GM19395 (cell line): ENCODE data around the gene CMAS.
"Not testable (repeated sequence)": the region's sequence is repeated elsewhere in the genome, so short reads cannot be mapped to it uniquely, and the experiment has no call there.

Source experiments
- ATAC-seq: cut with Tn5 transposase; IDR thresholded peaks from one replicate; pipeline ENCODE4 v1.9.1; 2021; ENCODE audit warnings: mild to moderate bottlenecking, moderate library complexity; ENCODE audit not compliant: unreplicated experiment

The CMAS gene

DNA sequence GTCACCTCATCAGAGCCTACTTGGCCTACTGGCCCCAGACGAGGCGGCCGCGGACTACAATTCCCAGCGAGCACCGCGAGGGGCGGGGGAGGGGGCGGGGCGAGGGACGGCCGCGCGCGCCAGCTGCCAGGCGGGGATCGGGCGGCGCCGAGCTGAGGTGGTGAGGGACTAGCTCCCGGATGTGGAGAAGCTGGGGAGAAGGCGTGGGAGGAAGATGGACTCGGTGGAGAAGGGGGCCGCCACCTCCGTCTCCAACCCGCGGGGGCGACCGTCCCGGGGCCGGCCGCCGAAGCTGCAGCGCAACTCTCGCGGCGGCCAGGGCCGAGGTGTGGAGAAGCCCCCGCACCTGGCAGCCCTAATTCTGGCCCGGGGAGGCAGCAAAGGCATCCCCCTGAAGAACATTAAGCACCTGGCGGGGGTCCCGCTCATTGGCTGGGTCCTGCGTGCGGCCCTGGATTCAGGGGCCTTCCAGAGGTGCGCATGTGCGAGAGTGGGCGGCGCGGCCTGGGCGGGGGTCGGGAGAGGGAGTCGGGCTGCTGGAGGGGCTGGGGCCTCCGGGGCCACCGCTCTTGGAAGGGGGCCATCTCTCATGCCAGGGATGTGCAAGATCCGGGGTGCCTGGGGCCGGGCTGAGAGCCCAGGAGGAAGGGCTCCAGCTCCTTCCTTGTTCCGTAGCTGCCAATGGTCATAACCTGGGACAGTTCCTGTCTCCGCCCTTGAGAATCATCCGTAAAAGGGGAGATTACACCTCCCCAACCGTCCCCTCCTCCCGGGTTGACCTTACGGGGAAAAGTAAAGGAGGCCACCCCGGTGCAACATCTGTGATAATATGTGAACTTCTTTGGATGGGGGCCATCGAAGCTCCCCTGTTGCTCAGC lies at the start of gene CMAS:
TSS of gene CMAS (plus strand) at position 129 of the 878 bp plus-strand sequence. CDS start at position 215, 86 bp downstream.
- peak; percentile 84 for ATAC-seq

- ATAC-seq: no peak
Measured at GRCh38 chr12:21998295-21998694, 47.7 kb upstream of the CMAS start.

DNA sequence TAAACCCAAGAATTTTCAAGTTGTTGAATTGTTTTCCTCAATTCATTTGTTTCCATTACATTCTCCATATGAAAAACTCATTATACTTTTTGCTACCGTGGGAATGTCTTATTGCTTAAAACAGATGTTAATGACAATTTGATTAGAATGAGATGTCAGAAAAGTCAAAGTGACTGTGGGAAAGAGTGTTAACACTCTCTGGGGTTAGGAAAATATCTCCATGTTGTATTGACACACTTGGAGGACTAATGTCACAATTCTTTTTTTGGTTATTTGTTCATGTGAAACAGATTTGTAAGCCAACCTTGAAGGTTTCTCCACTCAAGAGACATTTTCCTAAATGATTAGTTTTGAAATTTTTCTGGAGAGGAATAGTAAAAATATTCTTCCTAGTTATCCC lies 47.2 kb upstream of the CMAS start:
- no peak for ATAC-seq

DNA sequence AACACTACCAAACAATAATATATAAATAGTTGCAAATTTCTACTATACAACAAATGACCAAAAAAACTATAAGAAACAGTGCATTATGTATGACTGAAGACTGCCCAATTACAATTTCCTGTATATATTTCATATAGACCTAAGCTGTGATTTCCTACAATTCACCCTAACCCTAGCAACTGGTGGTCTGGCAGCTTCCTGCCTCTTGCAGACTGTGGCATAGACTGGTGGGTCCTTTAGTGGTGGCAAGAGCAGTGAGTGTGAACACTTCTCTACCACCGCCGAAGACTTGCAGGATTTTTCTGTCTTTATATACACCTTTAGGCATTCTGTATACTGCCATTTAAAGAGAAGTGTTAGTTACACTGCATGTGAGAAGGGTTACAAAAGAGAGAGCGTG lies 43.6 kb upstream of the CMAS start:
- no peak for ATAC-seq

GRCh38 chr12:22007794-22008193 lies 38.2 kb upstream of the CMAS start:
- ATAC-seq: not testable (repeated sequence)

- no peak for ATAC-seq
Measured at GRCh38 chr12:22008196-22008595, 37.8 kb upstream of the CMAS start.

DNA sequence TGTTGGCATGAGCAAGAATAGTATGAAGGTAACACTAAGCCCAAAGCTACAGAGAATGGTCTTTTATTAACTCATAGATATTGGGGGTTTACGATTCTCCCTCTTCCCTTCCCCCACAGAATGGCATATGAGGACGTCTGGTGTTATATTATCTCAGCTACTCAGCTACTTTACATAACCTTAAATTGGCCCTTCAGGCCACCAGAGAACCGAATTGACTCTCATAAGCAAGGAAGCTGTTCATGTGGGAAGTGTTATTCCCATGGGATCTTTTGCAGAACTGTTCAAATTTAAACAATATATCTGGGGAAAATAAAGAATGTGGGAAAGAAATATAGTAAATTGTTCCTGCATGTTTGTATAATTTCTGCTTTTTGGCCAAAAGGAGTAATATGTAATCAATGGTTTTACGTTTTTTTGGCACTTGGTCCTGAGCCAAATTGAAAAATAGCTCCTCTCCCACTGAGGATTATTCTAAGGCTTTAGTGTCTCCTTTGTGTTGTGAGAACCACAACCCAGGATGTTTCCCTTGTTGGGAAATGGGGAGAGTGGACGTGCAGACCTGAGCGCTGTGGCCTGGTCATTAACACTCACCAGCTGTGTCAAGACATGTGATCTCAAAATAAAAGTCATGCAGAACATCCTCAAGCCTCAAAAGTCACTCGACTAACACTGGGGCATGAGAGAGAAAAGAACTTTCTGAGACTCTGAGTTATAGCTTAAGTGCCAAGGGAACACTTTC lies 31.8 kb upstream of the CMAS start:
- no peak for ATAC-seq

- ATAC-seq: no peak
Measured at GRCh38 chr12:22014783-22015144, 31.3 kb upstream of the CMAS start.

- ATAC-seq: no peak
Measured at GRCh38 chr12:22016982-22017381, 29.0 kb upstream of the CMAS start.

DNA sequence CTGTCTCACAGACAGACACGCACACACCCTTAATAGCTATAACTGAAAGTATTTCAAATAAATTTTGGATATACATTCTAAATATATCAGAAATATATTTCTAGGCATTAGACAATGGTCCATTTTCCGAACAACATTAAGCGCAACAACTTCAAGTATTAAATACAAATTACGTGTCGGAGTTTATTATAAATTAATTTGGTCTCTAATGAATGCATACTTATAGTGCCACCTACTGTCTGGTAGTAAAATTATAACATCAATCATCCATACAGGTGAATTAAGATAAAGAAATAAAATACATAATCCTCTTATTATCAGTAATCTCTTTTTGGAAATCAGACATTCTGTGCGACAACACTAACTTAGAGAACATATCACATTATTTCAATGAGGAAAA lies 27.2 kb upstream of the CMAS start:
- no peak for ATAC-seq

DNA sequence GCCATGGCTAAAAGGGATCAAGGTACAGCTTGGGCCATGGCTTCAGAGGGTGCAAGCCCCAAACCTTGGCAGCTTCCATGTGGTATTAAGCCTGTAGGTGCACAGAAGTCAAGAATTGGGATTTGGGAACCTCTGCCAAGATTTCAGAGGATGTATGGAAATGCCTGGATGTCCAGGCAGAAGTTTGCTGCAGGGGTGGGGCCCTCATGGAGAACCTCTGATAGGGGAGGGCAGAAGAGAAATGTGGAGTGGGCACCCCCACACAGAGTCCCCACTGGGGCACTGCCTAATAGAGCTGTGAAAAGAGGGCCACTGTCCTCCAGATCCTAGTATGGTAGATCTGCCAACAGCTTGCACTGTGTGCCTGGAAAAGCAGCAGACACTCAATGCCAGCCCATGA lies 22.5 kb upstream of the CMAS start:
- ATAC-seq: not testable (repeated sequence)

- ATAC-seq: no peak
Measured at GRCh38 chr12:22029491-22029890, 16.5 kb upstream of the CMAS start.

DNA sequence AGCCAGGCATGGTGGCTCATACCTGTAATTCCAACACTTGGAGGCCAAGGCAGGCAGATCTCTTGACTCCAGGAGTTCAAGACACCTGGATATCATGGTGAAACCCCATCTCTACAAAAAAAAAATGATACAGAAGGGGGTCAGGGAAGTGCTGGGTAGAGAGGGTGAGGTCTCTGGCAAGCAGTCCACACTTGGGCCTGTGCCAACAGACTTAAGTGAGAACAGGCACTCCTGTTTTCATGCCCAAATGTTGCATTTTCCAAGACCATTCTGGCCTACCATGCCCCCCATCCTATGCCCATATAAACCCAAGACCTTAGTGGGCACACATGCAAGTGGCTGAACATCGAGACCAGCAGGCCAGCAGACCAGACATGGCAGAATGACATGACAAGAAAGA lies 16.0 kb upstream of the CMAS start:
- no peak for ATAC-seq

DNA sequence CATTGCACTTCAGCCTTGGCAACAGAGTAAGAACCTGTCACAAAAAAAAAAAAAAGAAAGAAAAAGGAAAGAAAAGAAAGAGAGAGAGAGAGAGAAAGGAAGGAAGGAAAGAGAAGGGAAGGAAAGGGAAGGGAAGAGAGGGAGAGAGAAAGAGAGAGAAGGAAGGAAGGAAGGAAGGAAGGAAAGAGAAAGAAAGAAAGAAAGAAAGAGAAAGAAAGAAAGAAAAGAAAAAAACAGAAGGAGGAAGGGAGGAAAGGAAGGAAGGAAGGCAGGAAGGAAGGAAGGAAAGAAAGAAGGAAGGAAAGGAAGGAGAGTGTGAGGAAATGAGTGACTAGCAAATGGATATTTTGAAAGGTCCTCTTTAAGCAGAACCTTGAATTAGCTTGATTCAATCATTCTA lies 13.3 kb upstream of the CMAS start:
- ATAC-seq: no peak

GRCh38 chr12:22034709-22035506 lies 11.1 kb upstream of the CMAS start:
- ATAC-seq: no peak

GRCh38 chr12:22037947-22038346 lies 8.1 kb upstream of the CMAS start:
- ATAC-seq: no peak

DNA sequence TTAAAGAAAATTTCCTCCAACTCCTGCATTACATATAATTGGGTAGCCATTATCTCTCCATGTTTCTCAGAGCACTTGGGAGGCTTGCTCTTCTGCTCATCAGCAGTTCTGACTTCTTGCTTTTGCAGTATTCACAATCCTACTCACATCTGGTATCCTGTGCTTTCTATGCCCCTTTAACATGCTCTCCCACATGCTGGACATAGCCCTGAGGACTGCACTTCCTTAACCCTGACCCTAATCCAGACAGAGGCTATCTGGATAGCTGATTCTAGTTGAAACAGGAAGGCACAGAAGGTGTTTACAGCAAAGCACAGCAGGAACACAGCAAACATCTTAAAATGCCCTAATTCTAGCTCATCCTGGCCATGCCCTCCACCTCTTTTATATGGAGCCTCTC lies 7.3 kb upstream of the CMAS start:
- no peak for ATAC-seq

DNA sequence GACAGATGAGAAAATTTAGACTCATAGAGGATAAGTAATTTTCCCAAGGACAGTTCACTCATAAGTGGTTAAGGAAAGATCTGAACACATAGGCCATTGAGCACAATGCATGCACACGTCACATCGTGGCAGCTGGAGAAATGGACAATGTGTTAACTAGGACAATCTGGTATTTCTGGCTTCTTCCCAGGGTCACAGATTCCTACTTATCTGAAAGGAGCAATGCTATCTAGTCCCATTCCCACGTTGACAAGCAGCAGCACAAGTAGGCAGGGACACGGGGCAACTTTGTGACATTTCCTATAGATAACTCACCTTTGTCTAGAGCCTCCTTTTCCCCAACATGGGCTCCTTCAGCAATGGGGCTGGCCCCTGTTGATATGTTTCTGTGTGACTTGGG lies 6.7 kb upstream of the CMAS start:
- no peak for ATAC-seq

DNA sequence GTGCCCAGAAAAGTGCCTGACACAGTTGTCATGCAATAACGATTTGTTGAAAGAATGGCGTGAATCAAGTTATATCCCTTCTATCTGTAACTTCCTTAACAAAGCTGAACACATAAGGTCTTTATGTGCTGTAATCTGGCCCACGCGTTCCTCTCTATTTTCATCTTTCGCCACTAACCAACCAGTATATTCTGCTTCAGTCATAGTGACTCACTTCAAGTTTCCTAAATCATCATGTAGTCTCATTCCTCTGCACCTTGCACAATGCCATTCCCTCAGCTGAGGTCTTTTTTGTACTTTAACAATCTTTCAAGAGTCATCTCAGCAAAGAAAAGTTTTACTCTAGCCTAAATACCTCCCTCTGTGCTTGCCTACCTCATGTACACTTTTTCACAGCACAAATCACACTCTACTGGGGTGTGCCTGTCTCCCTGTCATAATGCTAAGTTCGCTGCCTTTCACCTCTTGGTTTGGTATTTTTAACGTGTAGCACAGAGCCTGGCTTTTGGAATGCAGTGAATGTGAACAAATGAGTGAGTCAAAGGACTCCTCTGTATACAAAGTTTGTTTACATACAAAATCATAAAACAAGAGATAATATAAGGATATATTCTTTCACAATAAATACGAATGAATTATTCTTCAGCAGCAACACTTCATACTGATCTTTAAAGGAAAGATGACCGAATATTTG lies 2.9 kb upstream of the CMAS start:
- no peak for ATAC-seq

DNA sequence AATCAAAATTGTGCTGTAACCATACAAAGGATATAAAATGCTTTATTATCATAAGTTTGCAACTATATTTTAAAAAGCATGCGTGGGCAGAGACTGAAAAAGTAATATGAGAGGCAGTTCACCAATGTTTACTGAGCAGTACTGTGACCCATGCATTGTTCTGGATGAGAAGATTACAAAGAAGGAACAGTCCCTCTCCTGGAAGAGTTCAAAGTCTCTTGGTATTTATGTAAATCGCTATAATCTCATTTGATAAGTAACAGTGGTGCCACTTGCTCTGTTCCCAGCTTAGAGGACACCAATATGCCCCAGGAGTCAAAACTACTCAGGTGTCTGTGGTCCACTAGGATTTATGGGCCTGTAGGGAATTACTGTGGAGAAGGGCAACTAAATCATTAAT lies 2.1 kb upstream of the CMAS start:
- ATAC-seq: no peak

GRCh38 chr12:22044391-22044790 lies 1.6 kb upstream of the CMAS start:
- no peak for ATAC-seq
